Transverse colon (tissue), 4 donors: ENCODE measurements around the gene F10. TPM values are rescaled to one million over a fixed set of nuclear protein-coding genes. Genes with fewer than 3 reads are reported as not detected.
A peak's percentile ranks its signal among the peaks of the same experiment; 100 is the strongest.

Experiments
- DNase-seq: peaks from one replicate; pipeline ENCODE4 v3.0.0-alpha.2; 2019
- H3K27ac ChIP-seq, 4 donors: fragments of 200-600 bp; sonication (generic); 2 replicates each; pipeline ENCODE4 v1.5.1; 2016 to 2018; ENCODE audit warnings: inconsistent platforms in 4 of 4
- H3K27me3 ChIP-seq: fragments of 200-600 bp; sonication (generic); 2 replicates; pipeline ENCODE4 v1.5.1; 2017; ENCODE audit warnings: inconsistent platforms
- H3K36me3 ChIP-seq, 4 donors: fragments of 200-600 bp; sonication (generic); 2 replicates each; pipeline ENCODE4 v1.5.1; 2017 to 2019; ENCODE audit warnings: inconsistent platforms in 4 of 4
- H3K4me1 ChIP-seq, 4 donors: fragments of 200-600 bp; sonication (generic); 2 replicates each; pipeline ENCODE4 v1.5.1; 2017 to 2020; ENCODE audit warnings: inconsistent platforms in 4 of 4
- H3K4me3 ChIP-seq, 4 donors: fragments of 200-600 bp; sonication (generic); 1 replicate in 1 of 4; 2 replicates in 3 of 4; pipeline versions ENCODE4 v1.5.1 to v1.6.1; 2017 to 2019; ENCODE audit warnings: inconsistent platforms in 4 of 4
- H3K9me3 ChIP-seq, 2 donors: fragments of 200-600 bp; sonication (generic); 2 replicates each; pipeline ENCODE4 v1.5.1; 2017 to 2019; ENCODE audit warnings: inconsistent platforms in 2 of 2
- EP300 ChIP-seq: sonication (generic); formaldehyde crosslinking; IDR thresholded peaks from one replicate; pipeline ENCODE4 v1.6.1; 2017; ENCODE audit warnings: antibody characterized with exemption, low read depth
- POLR2A ChIP-seq: fragments of 450-650 bp; IDR thresholded peaks from one replicate; pipeline ENCODE4 v1.6.1; 2016; ENCODE audit warnings: antibody characterized with exemption, mild to moderate bottlenecking, moderate library complexity
- POLR2AphosphoS5 ChIP-seq, 3 donors: sonication (generic); formaldehyde crosslinking; IDR thresholded peaks; one replicate each; pipeline ENCODE4 v1.6.1; 2016; ENCODE audit warnings: antibody characterized with exemption in 3 of 3
- WGBS, 2 donors: methylation state at CpG; one replicate each; pipeline ENCODE4 v1.1.5; 2018; ENCODE audit warnings: low coverage in 1 of 2; 5-methylcytosine and 5-hydroxymethylcytosine counted together
- in situ Hi-C, 4 donors: fragments of 200-750 bp; cut with MboI; loops; one replicate each; pipeline versions ENCODE4 v1.15.0 to v1.15.1; 2017; ENCODE audit warnings: low sequenced_read_pairs in 3 of 4, low pct_ligation_motif_present in 1 of 4, low pct_unique_long_range_greater_than_20kb in 1 of 4
- intact Hi-C: fragments of 100-400 bp; cut with DNase I; formaldehyde crosslinking; loops from one replicate; pipeline ENCODE4 v1.15.1; 2023; ENCODE audit warnings: low total_unique reads
- total RNA-seq, 4 donors: library from RNA; depleted of rRNA; stranded (reverse); fragments of >200 nt; gene quantifications; one replicate each; pipeline ENCODE4 v1.1.0, GENCODE V29; 2016
- TF ChIP-seq, protein P1 (sequence below), 5 experiments: fragments of 200-600 bp in 3 of 5; fragments of 450-650 bp in 2 of 5; sonication (generic) in 3 of 5; IDR thresholded peaks; 1 replicate in 2 of 5; 2 replicates in 3 of 5; pipeline ENCODE4 v1.5.1; 2016 to 2017; ENCODE audit warnings: antibody characterized with exemption in 5 of 5, inconsistent platforms in 3 of 5, mild to moderate bottlenecking in 2 of 5, moderate library complexity in 1 of 5

Gene F10
- total RNA-seq, 4 donors from 2014 or later = 0.60 to 4.6 (median 3.4) TPM

GRCh38 chr13:113123226-113124201 lies 915 bp downstream of the F10 start:
- intact Hi-C loops (no loop called here), in situ Hi-C loops (no loop called here)
- TF ChIP-seq POLR2AphosphoS5 (IDR thresholded peaks at IDR 0.05) = no peak
- TF ChIP-seq, protein P1, sequence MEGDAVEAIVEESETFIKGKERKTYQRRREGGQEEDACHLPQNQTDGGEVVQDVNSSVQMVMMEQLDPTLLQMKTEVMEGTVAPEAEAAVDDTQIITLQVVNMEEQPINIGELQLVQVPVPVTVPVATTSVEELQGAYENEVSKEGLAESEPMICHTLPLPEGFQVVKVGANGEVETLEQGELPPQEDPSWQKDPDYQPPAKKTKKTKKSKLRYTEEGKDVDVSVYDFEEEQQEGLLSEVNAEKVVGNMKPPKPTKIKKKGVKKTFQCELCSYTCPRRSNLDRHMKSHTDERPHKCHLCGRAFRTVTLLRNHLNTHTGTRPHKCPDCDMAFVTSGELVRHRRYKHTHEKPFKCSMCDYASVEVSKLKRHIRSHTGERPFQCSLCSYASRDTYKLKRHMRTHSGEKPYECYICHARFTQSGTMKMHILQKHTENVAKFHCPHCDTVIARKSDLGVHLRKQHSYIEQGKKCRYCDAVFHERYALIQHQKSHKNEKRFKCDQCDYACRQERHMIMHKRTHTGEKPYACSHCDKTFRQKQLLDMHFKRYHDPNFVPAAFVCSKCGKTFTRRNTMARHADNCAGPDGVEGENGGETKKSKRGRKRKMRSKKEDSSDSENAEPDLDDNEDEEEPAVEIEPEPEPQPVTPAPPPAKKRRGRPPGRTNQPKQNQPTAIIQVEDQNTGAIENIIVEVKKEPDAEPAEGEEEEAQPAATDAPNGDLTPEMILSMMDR (IDR thresholded peaks at IDR 0.05) = no peak
- no peak for TF ChIP-seq EP300
- no peak for TF ChIP-seq POLR2A
- H3K9me3 ChIP-seq = no peaks in the 10 kb centered on the region
- no peaks in the 10 kb centered on the region for H3K36me3 ChIP-seq
- peaks cover 0 to 7% (median 0%) of the 10 kb centered on the region in 4 donors for H3K4me1 ChIP-seq
- 82% methylated on average over 29 of the region's 29 CpGs; no CpG with 5 or more reads in 1 of the 2 donors for WGBS, 2 donors
- no peak overlapping the region for H3K27ac ChIP-seq
- no peaks in the 10 kb centered on the region for H3K27me3 ChIP-seq
- peak overlapping the region in 1 of 4 donors; percentile 1 for H3K4me3 ChIP-seq
- no peak for DNase-seq

GRCh38 chr13:113124211-113124970 lies 1.8 kb downstream of the F10 start:
- TF ChIP-seq, protein P1 (IDR thresholded peaks at IDR 0.05) = no peak
- no peak for TF ChIP-seq EP300
- TF ChIP-seq POLR2A = no peak
- TF ChIP-seq POLR2AphosphoS5 (IDR thresholded peaks at IDR 0.05) = no peak
- H3K9me3 ChIP-seq = no peaks in the 10 kb centered on the region

GRCh38 chr13:113125506-113126264 lies 3.1 kb downstream of the F10 start:
- WGBS, 2 donors = 72 to 84% methylated on average over 11 to 19 of the region's 19 CpGs
- intact Hi-C loops = no loop called here
- TF ChIP-seq POLR2A (no peak), POLR2AphosphoS5 (IDR thresholded peaks at IDR 0.05) (no peak), EP300 (no peak)
- TF ChIP-seq, protein P1 (IDR thresholded peaks at IDR 0.05) = no peak
- Histone ChIP-seq H3K36me3 (no peaks in the 10 kb centered on the region), H3K9me3 (no peaks in the 10 kb centered on the region), H3K27me3 (peaks cover 16% of the 10 kb centered on the region), H3K4me3 (no peak overlapping the region), H3K4me1 (peaks cover 0 to 7% (median 0%) of the 10 kb centered on the region in 4 donors), H3K27ac (no peak overlapping the region)
- DNase-seq = no peak
- in situ Hi-C loops = no loop called here

More at GRCh38 chr13:113124211-113124970, 1.8 kb downstream of the F10 start:
- Histone ChIP-seq H3K36me3 (no peaks in the 10 kb centered on the region), H3K4me1 (peaks cover 0 to 7% (median 0%) of the 10 kb centered on the region in 4 donors), H3K4me3 (no peak overlapping the region), H3K27ac (no peak overlapping the region), H3K27me3 (peaks cover 4% of the 10 kb centered on the region)
- WGBS, 2 donors = 95 to 97% methylated on average over 7 to 19 of the region's 19 CpGs
- DNase-seq = no peak
- in situ Hi-C loops (no loop called here), intact Hi-C loops (no loop called here)
